K562 (cell line): Measurements from ENCODE around the gene PRKAG2. TPM values are rescaled to one million over a fixed set of nuclear protein-coding genes. Genes with fewer than 3 reads are reported as not detected.

ENCODE experiments used
- ATAC-seq: fragments of 200-7000 bp; cut with Tn5 transposase; 3 replicates; pipeline ENCODE4 v1.9.1; 2020; ENCODE audit warnings: moderate library complexity
- BruUV-seq: library from RNA; stranded (reverse); fragments of 400-500 nt; replicated peaks from 2 replicates; lab custom pipeline; 2021; lab: Mats Ljungman, UMichigan
- CTCF ChIA-PET: fragments of 300-600 bp; formaldehyde crosslinking; extraction: SDS; loops from one replicate; lab custom pipeline; 2021; ENCODE audit warnings: low intra/inter-chr PET ratio; lab: Yijun Ruan, JAX
- POLR2A ChIA-PET: fragments of 300-600, 350-650 bp; sonication (Branson Sonifier 250); formaldehyde crosslinking; extraction: SDS; loops from one replicate; lab custom pipeline; 2021; ENCODE audit warnings: antibody characterized with exemption, inconsistent platforms; lab: Yijun Ruan, JAX
- DNase-seq, 4 experiments: peaks; one replicate each; pipeline versions ENCODE4 v3.0.0 to v3.0.0-alpha.2; 2011 to 2018; ENCODE audit warnings: low spot score in 3 of 4, mixed read lengths in 3 of 4; ENCODE audit errors: extremely low read depth in 1 of 4
- FAIRE-seq: peaks from 2 replicates; lab custom pipeline; 2011; peaks lifted over from hg19 to GRCh38; lab: Jason Lieb, UNC
- H2AFZ ChIP-seq: 2 replicates; pipeline ENCODE4 v1.6.0; 2011; ENCODE audit warnings: low read depth, low read length, control low read depth, inconsistent platforms
- H3K27ac ChIP-seq: fragments of 200-600 bp; 3 replicates; pipeline ENCODE4 v1.8.0; 2011; ENCODE audit warnings: low read depth, mild to moderate bottlenecking, control low read depth, inconsistent platforms, low read length, moderate library complexity, mixed read lengths; ENCODE audit errors: extremely low read depth
- H3K27me3 ChIP-seq, 2 experiments: fragments of 300-600 bp in 1 of 2; 2 replicates in 1 of 2; 3 replicates in 1 of 2; pipeline versions ENCODE4 v1.6.0 to v1.8.0; 2011; ENCODE audit warnings: inconsistent platforms in 2 of 2, low read length in 2 of 2, mild to moderate bottlenecking in 1 of 2, mixed read lengths in 1 of 2, moderate library complexity in 1 of 2; ENCODE audit not compliant: control insufficient read depth in 2 of 2, insufficient read depth in 2 of 2
- H3K36me3 ChIP-seq: fragments of 300-600 bp; 3 replicates; pipeline ENCODE4 v1.8.0; 2011; ENCODE audit warnings: mild to moderate bottlenecking, low read length, inconsistent platforms; ENCODE audit not compliant: control insufficient read depth, insufficient read depth
- H3K4me1 ChIP-seq, 2 experiments: fragments of 200-600 bp in 1 of 2; replicated peaks in 1 of 2; 2 replicates in 1 of 2; 3 replicates in 1 of 2; pipeline versions ENCODE4 v1.5.1 to v1.8.0; 2011; ENCODE audit warnings: inconsistent platforms in 2 of 2, low read length in 2 of 2, mild to moderate bottlenecking in 1 of 2, mixed read lengths in 1 of 2, moderate library complexity in 1 of 2; ENCODE audit not compliant: control insufficient read depth in 2 of 2, insufficient read depth in 2 of 2
- H3K4me2 ChIP-seq: 2 replicates; pipeline ENCODE4 v1.6.1; 2011; ENCODE audit warnings: low read length, control low read depth, inconsistent platforms, mixed read lengths; ENCODE audit not compliant: insufficient read depth
- H3K4me3 ChIP-seq: fragments of 200-600 bp; sonication (generic), shearing (Covaris generic); 2 replicates; pipeline ENCODE4 v1.5.1; 2016; ENCODE audit warnings: control low read depth, inconsistent platforms
- H3K79me2 ChIP-seq: fragments of 200-600 bp; 3 replicates; pipeline ENCODE4 v1.8.0; 2011; ENCODE audit warnings: low read length, inconsistent platforms; ENCODE audit not compliant: control insufficient read depth, insufficient read depth
- H3K9ac ChIP-seq, 2 experiments: 2 replicates each; pipeline versions ENCODE4 v1.6.0 to v1.6.1; 2011; ENCODE audit warnings: low read depth in 2 of 2, low read length in 2 of 2, control low read depth in 1 of 2, inconsistent platforms in 1 of 2, mild to moderate bottlenecking in 1 of 2, mixed read lengths in 1 of 2; ENCODE audit not compliant: insufficient read depth in 1 of 2
- H3K9me1 ChIP-seq: one replicate; pipeline ENCODE4 v1.6.0; 2011; ENCODE audit warnings: inconsistent platforms, mild to moderate bottlenecking, low read length, moderate library complexity; ENCODE audit not compliant: control insufficient read depth, insufficient read depth
- H3K9me3 ChIP-seq: replicated peaks from 2 replicates; pipeline ENCODE4 v1.5.1; 2011; ENCODE audit warnings: low read depth, low read length, inconsistent platforms; ENCODE audit not compliant: control insufficient read depth, insufficient read depth
- H4K20me1 ChIP-seq: replicated peaks from 2 replicates; pipeline ENCODE4 v1.6.1; 2011; ENCODE audit warnings: low read length, inconsistent platforms, mixed read lengths; ENCODE audit not compliant: control insufficient read depth, insufficient read depth
- COPS2 ChIP-seq: fragments of 450-650 bp; conservative IDR thresholded peaks from 2 replicates; pipeline ENCODE4 v1.6.1; 2016; ENCODE audit warnings: mild to moderate bottlenecking, moderate library complexity
- GATAD2B ChIP-seq: fragments of 450-650 bp; IDR thresholded peaks from 2 replicates; pipeline ENCODE4 v1.6.1; 2017; ENCODE audit warnings: mild to moderate bottlenecking, borderline replicate concordance
- LCOR ChIP-seq: sonication (generic); formaldehyde crosslinking; IDR thresholded peaks from 2 replicates; pipeline ENCODE4 v1.8.0; 2022; ENCODE audit warnings: mild to moderate bottlenecking, missing genetic modification reagents
- TSC22D4 ChIP-seq: fragments of 450-650 bp; IDR thresholded peaks from 2 replicates; pipeline ENCODE4 v1.6.1; 2016; ENCODE audit warnings: missing genetic modification characterization, missing biosample characterization, control low read depth
- XRCC5 ChIP-seq: fragments of 200-400 bp; formaldehyde crosslinking; IDR thresholded peaks from 2 replicates; pipeline ENCODE4 v1.6.1; 2017; ENCODE audit warnings: low read depth, mild to moderate bottlenecking, low read length
- ZNF311 ChIP-seq: fragments of 250-450 bp; sonication (Bioruptor Pico); IDR thresholded peaks from 2 replicates; pipeline ENCODE4 v1.4.0; 2020; ENCODE audit warnings: mild to moderate bottlenecking, moderate library complexity
- ZNF316 ChIP-seq: fragments of 450-650 bp; IDR thresholded peaks from 2 replicates; pipeline ENCODE4 v1.6.1; 2016
- ZNF584 ChIP-seq: fragments of 200-800 bp; sonication (Bioruptor generic); IDR thresholded peaks from 2 replicates; pipeline ENCODE4 v1.6.1; 2016; ENCODE audit warnings: low read depth, mild to moderate bottlenecking, missing genetic modification characterization, missing compliant biosample characterization
- WGBS: fragments of 100-300 bp; shearing (Covaris generic); methylation state at CpG from one replicate; pipeline ENCODE4 v1.1.6; 2016; ENCODE audit warnings: low coverage, mixed read lengths; ENCODE audit not compliant: insufficient coverage; ENCODE audit errors: missing lambda C conversion rate; 5-methylcytosine and 5-hydroxymethylcytosine counted together
- in situ Hi-C: fragments of 300-500 bp; cut with MboI; formaldehyde crosslinking; loops from 4 replicates; pipeline ENCODE4 v1.15.0; 2018; ENCODE audit warnings: inconsistent platforms, mixed read lengths
- intact Hi-C: fragments of 100-400 bp; cut with micrococcal nuclease; formaldehyde crosslinking; loops from 2 replicates; pipeline ENCODE4 v1.14.2; 2022
- polyA plus RNA-seq, 8 experiments: library from polyadenylated mRNA; depleted of rRNA in 4 of 8; stranded (reverse) in 5 of 8; unstranded in 3 of 8; fragments of >200 nt; fragmentation: Nextera tagmentation in 2 of 8; fragmentation: Illumina TruSeq in 1 of 8; extraction: Ambion mirVana in 2 of 8; extraction: Trizol in 1 of 8; gene quantifications; 2 replicates each; pipeline versions ENCODE4 v1.2.1 to v1.2.3, GENCODE V29; 2011 to 2014; ENCODE audit warnings: inconsistent platforms in 1 of 8, missing spikeins in 1 of 8
- total RNA-seq, 7 experiments: library from RNA; depleted of rRNA in 6 of 7; stranded (reverse); fragments of >200 nt in 6 of 7; fragmentation: Illumina TruSeq in 2 of 7; extraction: Trizol in 2 of 7; gene quantifications; 2 replicates each; pipeline versions ENCODE4 v1.2.1 to v1.2.3, GENCODE V29; 2011 to 2021; ENCODE audit warnings: low replicate concordance in 1 of 7
- TF ChIP-seq, protein P1 (sequence below): sonication (generic); formaldehyde crosslinking; IDR thresholded peaks from 2 replicates; pipeline ENCODE4 v1.8.0; 2022; ENCODE audit warnings: mild to moderate bottlenecking, missing genetic modification reagents
- TF ChIP-seq, protein P2 (sequence below): fragments of 200-800 bp; sonication (Bioruptor generic); IDR thresholded peaks from 2 replicates; pipeline ENCODE4 v1.6.1; 2017; ENCODE audit warnings: missing genetic modification characterization, missing compliant biosample characterization

PRKAG2 gene
- total and polyA plus RNA-seq, 9 of the 15 experiments (the other 6 are each of a cell fraction or from before 2014, with no cell fraction given), result 0.99 to 5.6 (median 3.3) TPM

DNA sequence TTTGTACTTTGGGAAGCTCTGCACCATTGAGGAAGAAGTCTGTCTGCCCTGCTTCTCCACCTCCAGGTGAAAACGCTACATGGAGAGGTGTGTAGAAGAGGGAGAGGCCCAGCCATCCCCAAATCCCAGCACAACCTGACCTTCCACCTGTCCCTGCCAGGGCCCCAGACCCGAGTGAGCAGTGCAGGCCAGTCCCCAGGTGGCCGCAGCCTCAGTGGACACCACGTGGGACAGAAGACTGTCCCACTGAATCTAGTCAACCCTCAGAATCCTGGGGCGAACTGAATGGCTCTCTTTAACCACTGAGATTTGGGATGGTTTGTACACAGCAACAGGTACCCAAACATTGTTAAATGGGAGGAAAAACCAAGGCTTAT is 49.4 kb upstream of the PRKAG2 start:
- Histone ChIP-seq H4K20me1 (no peaks in the 10 kb centered on the region; the same call in 1 of the 2 replicates), H3K4me1 (peaks cover 9 to 13% of the 10 kb centered on the region in 2 experiments), H3K9me3 (no peaks in the 10 kb centered on the region), H3K4me3 (no peak overlapping the region), H3K27me3 (peaks cover 36 to 69% of the 10 kb centered on the region in 2 experiments), H3K9me1 (no peaks in the 10 kb centered on the region), H3K79me2 (no peaks in the 10 kb centered on the region), H3K4me2 (peak overlapping the region; percentile 59; the same call in 1 of the 2 replicates), H3K27ac (peak overlapping the region; percentile 44; the same call in 2 of the 3 replicates), H2AFZ (peak overlapping the region; percentile 83), H3K36me3 (no peaks in the 10 kb centered on the region), H3K9ac (no peak overlapping the region; a peak in 1 of 4 replicates)
- ATAC-seq (no peak), FAIRE-seq (no peak), DNase-seq (no peak)
- 17% methylated on average over 5 of the region's 5 CpGs for WGBS
- ChIA-PET POLR2A (interaction anchor here (0.6 kb wide), 1 partner anchor 851 kb away, joined by 3 read pairs; no protein-coding TSS in a partner anchor), CTCF (no interaction called here)
- BruUV-seq, result no TSS peak
- in situ Hi-C loops, result no loop called here
- TF ChIP-seq GATAD2B (no peak), ZNF584 (CRISPR knock-in tag) (peak; percentile 11; the same call in 1 of the 2 replicates)
- intact Hi-C loops, result no loop called here

DNA sequence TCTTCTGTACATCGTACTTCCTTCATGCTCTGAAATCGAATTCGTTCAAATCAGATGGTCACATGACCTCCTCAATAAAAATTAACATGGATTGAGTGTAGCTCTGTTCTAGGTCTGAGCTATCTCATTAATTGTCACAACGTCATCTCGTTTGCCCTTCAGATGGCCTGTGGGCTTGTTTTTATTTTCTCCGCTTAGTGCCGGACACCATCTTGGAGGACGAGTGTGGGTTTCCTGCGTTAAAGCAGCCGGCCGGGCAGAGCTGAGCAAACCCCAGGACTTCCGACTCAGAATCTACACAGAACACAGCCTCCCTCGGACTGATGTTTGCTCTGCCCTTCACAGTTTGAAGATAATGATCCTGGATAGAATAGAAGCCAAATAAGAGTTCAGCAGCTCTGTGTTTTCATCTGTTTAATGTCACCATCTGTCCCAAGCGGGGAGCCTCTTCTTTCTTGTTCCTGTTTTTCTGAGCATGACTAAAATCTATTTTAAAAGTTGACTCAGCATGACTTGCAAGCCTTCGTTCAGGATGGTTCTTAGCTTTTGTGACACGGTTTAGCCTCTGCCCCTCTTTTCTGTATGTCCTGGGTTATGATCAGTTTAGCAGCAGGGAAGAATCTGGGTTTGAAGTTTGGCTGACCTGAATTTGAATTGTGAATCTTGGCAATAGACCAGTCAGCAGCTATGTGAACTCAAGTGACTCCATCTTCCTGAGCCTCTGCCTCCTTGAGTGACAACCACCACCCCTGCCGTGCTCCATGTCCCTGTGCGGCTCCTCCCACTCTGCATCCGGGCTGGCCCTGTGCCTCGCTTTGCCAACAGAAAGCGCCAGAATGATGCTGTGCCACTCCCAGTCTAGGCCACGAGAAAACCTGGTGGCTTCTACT is 48.8 kb upstream of the PRKAG2 start:
- Histone ChIP-seq H3K9me1 (no peaks in the 10 kb centered on the region), H3K79me2 (no peaks in the 10 kb centered on the region), H3K9ac (peak overlapping the region; percentile 28 to 32; a peak in 2 of 4 replicates), H3K9me3 (no peaks in the 10 kb centered on the region), H3K27ac (peak overlapping the region; percentile 44; the same call in 2 of the 3 replicates), H3K27me3 (peaks cover 37 to 73% of the 10 kb centered on the region in 2 experiments), H3K4me3 (no peak overlapping the region), H3K36me3 (no peaks in the 10 kb centered on the region), H3K4me1 (peaks cover 9 to 13% of the 10 kb centered on the region in 2 experiments), H2AFZ (peak overlapping the region; percentile 83), H3K4me2 (peak overlapping the region; percentile 59), H4K20me1 (no peaks in the 10 kb centered on the region; the same call in 1 of the 2 replicates)
- no TSS peak for BruUV-seq
- in situ Hi-C loops, result no loop called here
- DNase-seq (peak; percentile 36 to 44 (median 40)), FAIRE-seq (peak; percentile 44), ATAC-seq (peak; percentile 74)
- ChIA-PET CTCF (no interaction called here), POLR2A (interaction anchor here (0.6 kb wide), 1 partner anchor 852 kb away, joined by 3 read pairs; no protein-coding TSS in a partner anchor)
- intact Hi-C loops, result no loop called here
- WGBS, result 16% methylated on average over 22 of the region's 22 CpGs
- TF ChIP-seq LCOR (CRISPR knock-in tag) (0 out of 2 replicates have a peak, but pooled peaks have one; percentile 62), XRCC5 (no peak), ZNF316 (peak; percentile 97), COPS2 (no peak), TSC22D4 (tag) (no peak), ZNF584 (CRISPR knock-in tag) (peak; percentile 98), ZNF311 (peak; percentile 96)
- TF ChIP-seq, protein P1, sequence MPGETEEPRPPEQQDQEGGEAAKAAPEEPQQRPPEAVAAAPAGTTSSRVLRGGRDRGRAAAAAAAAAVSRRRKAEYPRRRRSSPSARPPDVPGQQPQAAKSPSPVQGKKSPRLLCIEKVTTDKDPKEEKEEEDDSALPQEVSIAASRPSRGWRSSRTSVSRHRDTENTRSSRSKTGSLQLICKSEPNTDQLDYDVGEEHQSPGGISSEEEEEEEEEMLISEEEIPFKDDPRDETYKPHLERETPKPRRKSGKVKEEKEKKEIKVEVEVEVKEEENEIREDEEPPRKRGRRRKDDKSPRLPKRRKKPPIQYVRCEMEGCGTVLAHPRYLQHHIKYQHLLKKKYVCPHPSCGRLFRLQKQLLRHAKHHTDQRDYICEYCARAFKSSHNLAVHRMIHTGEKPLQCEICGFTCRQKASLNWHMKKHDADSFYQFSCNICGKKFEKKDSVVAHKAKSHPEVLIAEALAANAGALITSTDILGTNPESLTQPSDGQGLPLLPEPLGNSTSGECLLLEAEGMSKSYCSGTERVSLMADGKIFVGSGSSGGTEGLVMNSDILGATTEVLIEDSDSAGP, result no peak
- TF ChIP-seq, protein P2, sequence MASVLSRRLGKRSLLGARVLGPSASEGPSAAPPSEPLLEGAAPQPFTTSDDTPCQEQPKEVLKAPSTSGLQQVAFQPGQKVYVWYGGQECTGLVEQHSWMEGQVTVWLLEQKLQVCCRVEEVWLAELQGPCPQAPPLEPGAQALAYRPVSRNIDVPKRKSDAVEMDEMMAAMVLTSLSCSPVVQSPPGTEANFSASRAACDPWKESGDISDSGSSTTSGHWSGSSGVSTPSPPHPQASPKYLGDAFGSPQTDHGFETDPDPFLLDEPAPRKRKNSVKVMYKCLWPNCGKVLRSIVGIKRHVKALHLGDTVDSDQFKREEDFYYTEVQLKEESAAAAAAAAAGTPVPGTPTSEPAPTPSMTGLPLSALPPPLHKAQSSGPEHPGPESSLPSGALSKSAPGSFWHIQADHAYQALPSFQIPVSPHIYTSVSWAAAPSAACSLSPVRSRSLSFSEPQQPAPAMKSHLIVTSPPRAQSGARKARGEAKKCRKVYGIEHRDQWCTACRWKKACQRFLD (CRISPR knock-in tag), result peak; percentile 99
